ENCODE measurements around the gene ZMYND15. TPM values are rescaled to one million over a fixed set of nuclear protein-coding genes. Genes with fewer than 3 reads are reported as not detected.

Gene ZMYND15
- total RNA-seq, 1 experiment from 2014 or later: 0.18 TPM

- DNase-seq (ENCODE audit: low spot score): no peak
These were observed 23.6 kb upstream of the ZMYND15 start for GRCh38 chr17:4716081-4716480.

GRCh38 chr17:4717791-4718190 is 21.8 kb upstream of the ZMYND15 start:
- no peak for DNase-seq (ENCODE audit: low spot score)

- no peak for DNase-seq (ENCODE audit: low spot score)
These were observed 21.4 kb upstream of the ZMYND15 start for GRCh38 chr17:4718276-4718675.

GRCh38 chr17:4719146-4719545 is 20.5 kb upstream of the ZMYND15 start:
- no peak for DNase-seq (ENCODE audit: low spot score)

GRCh38 chr17:4719684-4720221 is 19.9 kb upstream of the ZMYND15 start:
- DNase-seq (ENCODE audit: low spot score): no peak

GRCh38 chr17:4720787-4721186 is 18.8 kb upstream of the ZMYND15 start:
- DNase-seq (ENCODE audit: low spot score): no peak

GRCh38 chr17:4721203-4722135 is 18.2 kb upstream of the ZMYND15 start:
- DNase-seq (ENCODE audit: low spot score): peak; percentile 44

GRCh38 chr17:4722678-4723240 is 16.9 kb upstream of the ZMYND15 start:
- no peak for DNase-seq (ENCODE audit: low spot score)

GRCh38 chr17:4724650-4725049 is 15.0 kb upstream of the ZMYND15 start:
- DNase-seq (ENCODE audit: low spot score): no peak

- DNase-seq (ENCODE audit: low spot score): no peak
These were observed 13.9 kb upstream of the ZMYND15 start for GRCh38 chr17:4725646-4726310.

- DNase-seq (ENCODE audit: low spot score): no peak
These were observed 11.5 kb upstream of the ZMYND15 start for GRCh38 chr17:4728124-4728523.

- DNase-seq (ENCODE audit: low spot score): no peak
These were observed 6.5 kb upstream of the ZMYND15 start for GRCh38 chr17:4733073-4733531.

- DNase-seq (ENCODE audit: low spot score): no peak
These were observed 4.7 kb upstream of the ZMYND15 start for GRCh38 chr17:4734857-4735475.

GRCh38 chr17:4735876-4736651 is 3.6 kb upstream of the ZMYND15 start:
- no peak for DNase-seq (ENCODE audit: low spot score)

GRCh38 chr17:4738136-4739121 is 1.2 kb upstream of the ZMYND15 start:
- peak; percentile 59 for DNase-seq (ENCODE audit: low spot score)

GRCh38 chr17:4740025-4740351 is 355 bp downstream of the ZMYND15 start:
- no peak for DNase-seq (ENCODE audit: low spot score)

GRCh38 chr17:4740584-4740983 is 951 bp downstream of the ZMYND15 start:
- no peak for DNase-seq (ENCODE audit: low spot score)

- no peak for DNase-seq (ENCODE audit: low spot score)
These were observed 1.9 kb downstream of the ZMYND15 start for GRCh38 chr17:4741544-4741943.

GRCh38 chr17:4742133-4742532 is 2.5 kb downstream of the ZMYND15 start:
- no peak for DNase-seq (ENCODE audit: low spot score)

- no peak for DNase-seq (ENCODE audit: low spot score)
These were observed 3.0 kb downstream of the ZMYND15 start for GRCh38 chr17:4742629-4743028.

All from HT-29 (cell line).